HepG2 (cell line): Measurements from ENCODE around the gene SOX4. TPM values are rescaled to one million over a fixed set of nuclear protein-coding genes. Genes with fewer than 3 reads are reported as not detected.

Experiments used
- AKAP8 ChIP-seq: sonication (generic); formaldehyde crosslinking; IDR thresholded peaks from 2 replicates; pipeline ENCODE4 v1.5.1; 2020; ENCODE audit warnings: mild to moderate bottlenecking, missing genetic modification reagents
- ARID3A ChIP-seq: IDR thresholded peaks from 2 replicates; pipeline ENCODE4 v1.6.1; 2012; ENCODE audit warnings: low read depth, low read length, improper control_type of control experiment
- FOXJ3 ChIP-seq: sonication (generic); formaldehyde crosslinking; IDR thresholded peaks from 2 replicates; pipeline ENCODE4 v1.4.0; 2020; ENCODE audit warnings: missing genetic modification reagents, mild to moderate bottlenecking, borderline replicate concordance
- KDM4B ChIP-seq: sonication (generic); formaldehyde crosslinking; IDR thresholded peaks from 2 replicates; pipeline ENCODE4 v1.4.0; 2020; ENCODE audit warnings: missing genetic modification reagents
- MXD4 ChIP-seq: IDR thresholded peaks from 2 replicates; pipeline ENCODE4 v1.6.1; 2016; ENCODE audit warnings: mild to moderate bottlenecking, missing biosample characterization, missing genetic modification reagents
- SMYD3 ChIP-seq: sonication (generic); formaldehyde crosslinking; IDR thresholded peaks from 2 replicates; pipeline ENCODE4 v1.8.1; 2023; ENCODE audit warnings: mild to moderate bottlenecking, missing genetic modification reagents
- TERF1 ChIP-seq: sonication (generic); formaldehyde crosslinking; IDR thresholded peaks from 2 replicates; pipeline ENCODE4 v1.8.0; 2022; ENCODE audit warnings: mild to moderate bottlenecking, missing genetic modification reagents, moderate library complexity
- ZMAT3 ChIP-seq: sonication (generic); formaldehyde crosslinking; conservative IDR thresholded peaks from 2 replicates; pipeline ENCODE4 v1.7.0; 2021; ENCODE audit warnings: missing genetic modification reagents
- ZNF121 ChIP-seq: sonication (generic); formaldehyde crosslinking; IDR thresholded peaks from 2 replicates; pipeline ENCODE4 v1.5.0; 2020; ENCODE audit warnings: mild to moderate bottlenecking, missing genetic modification reagents
- ZNF18 ChIP-seq: sonication (generic); formaldehyde crosslinking; IDR thresholded peaks from 2 replicates; pipeline ENCODE4 v1.8.0; 2022; ENCODE audit warnings: mild to moderate bottlenecking, missing genetic modification reagents; ENCODE audit not compliant: insufficient replicate concordance
- ZNF496 ChIP-seq: sonication (generic); formaldehyde crosslinking; IDR thresholded peaks from 2 replicates; pipeline ENCODE4 v1.8.1; 2023; ENCODE audit warnings: mild to moderate bottlenecking, moderate library complexity, missing genetic modification reagents; ENCODE audit not compliant: insufficient replicate concordance
- ZNF550 ChIP-seq: sonication (generic); formaldehyde crosslinking; IDR thresholded peaks from 2 replicates; pipeline ENCODE4 v1.4.0; 2020; ENCODE audit warnings: mild to moderate bottlenecking, missing genetic modification reagents, borderline replicate concordance
- ZNF564 ChIP-seq: sonication (generic); formaldehyde crosslinking; IDR thresholded peaks from 2 replicates; pipeline ENCODE4 v1.8.1; 2023; ENCODE audit warnings: mild to moderate bottlenecking, missing genetic modification reagents
- polyA plus RNA-seq, 8 experiments: library from polyadenylated mRNA; depleted of rRNA in 3 of 8; stranded (reverse) in 7 of 8; unstranded in 1 of 8; fragments of >200 nt; fragmentation: Illumina TruSeq in 4 of 8; extraction: Trizol in 4 of 8; gene quantifications; 2 replicates each; pipeline versions ENCODE4 v1.2.1 to v1.2.3, GENCODE V29; 2011 to 2016; ENCODE audit warnings: low read depth in 4 of 8, missing spikeins in 1 of 8, mixed read lengths in 1 of 8; ENCODE audit not compliant: insufficient read depth in 1 of 8
- total RNA-seq, 5 experiments: library from RNA; depleted of rRNA; stranded (reverse); fragments of >200 nt; fragmentation: Illumina TruSeq; extraction: Trizol; gene quantifications; 2 replicates each; pipeline ENCODE4 v1.2.3, GENCODE V29; 2016; ENCODE audit warnings: low read depth in 1 of 5
- TF ChIP-seq, protein P1 (sequence below): IDR thresholded peaks from 2 replicates; pipeline ENCODE4 v1.6.1; 2016
- TF ChIP-seq, protein P2 (sequence below): IDR thresholded peaks from 2 replicates; pipeline ENCODE4 v1.4.0; 2020; ENCODE audit warnings: mild to moderate bottlenecking, missing genetic modification reagents
- TF ChIP-seq, protein P3 (sequence below): sonication (generic); formaldehyde crosslinking; IDR thresholded peaks from 2 replicates; pipeline ENCODE4 v1.4.0; 2020; ENCODE audit warnings: mild to moderate bottlenecking, missing genetic modification reagents

SOX4 gene
- total and polyA plus RNA-seq, 2 of the 13 experiments (the other 11 are each of a cell fraction or from before 2014, with no cell fraction given), result 2.6 to 3.4 TPM

GRCh38 chr6:21594416-21595281, 1.1 kb downstream of the SOX4 start (continued):
- no peak for TF ChIP-seq FOXJ3 (CRISPR knock-in tag)
- TF ChIP-seq ZNF550 (CRISPR knock-in tag), result 0 out of 2 replicates have a peak, but pooled peaks have one; percentile 39
- no peak for TF ChIP-seq ZNF121 (CRISPR knock-in tag)
- no peak for TF ChIP-seq TERF1 (CRISPR knock-in tag)
- TF ChIP-seq ZNF564 (CRISPR knock-in tag), result no peak
- no peak for TF ChIP-seq ZNF496 (CRISPR knock-in tag)
- TF ChIP-seq, protein P1, sequence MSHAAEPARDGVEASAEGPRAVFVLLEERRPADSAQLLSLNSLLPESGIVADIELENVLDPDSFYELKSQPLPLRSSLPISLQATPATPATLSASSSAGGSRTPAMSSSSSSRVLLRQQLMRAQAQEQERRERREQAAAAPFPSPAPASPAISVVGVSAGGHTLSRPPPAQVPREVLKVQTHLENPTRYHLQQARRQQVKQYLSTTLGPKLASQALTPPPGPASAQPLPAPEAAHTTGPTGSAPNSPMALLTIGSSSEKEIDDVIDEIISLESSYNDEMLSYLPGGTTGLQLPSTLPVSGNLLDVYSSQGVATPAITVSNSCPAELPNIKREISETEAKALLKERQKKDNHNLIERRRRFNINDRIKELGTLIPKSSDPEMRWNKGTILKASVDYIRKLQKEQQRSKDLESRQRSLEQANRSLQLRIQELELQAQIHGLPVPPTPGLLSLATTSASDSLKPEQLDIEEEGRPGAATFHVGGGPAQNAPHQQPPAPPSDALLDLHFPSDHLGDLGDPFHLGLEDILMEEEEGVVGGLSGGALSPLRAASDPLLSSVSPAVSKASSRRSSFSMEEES, result no peak
- no peak for TF ChIP-seq ZNF18 (CRISPR knock-in tag)
- TF ChIP-seq SMYD3 (CRISPR knock-in tag), result no peak
- TF ChIP-seq, protein P2, sequence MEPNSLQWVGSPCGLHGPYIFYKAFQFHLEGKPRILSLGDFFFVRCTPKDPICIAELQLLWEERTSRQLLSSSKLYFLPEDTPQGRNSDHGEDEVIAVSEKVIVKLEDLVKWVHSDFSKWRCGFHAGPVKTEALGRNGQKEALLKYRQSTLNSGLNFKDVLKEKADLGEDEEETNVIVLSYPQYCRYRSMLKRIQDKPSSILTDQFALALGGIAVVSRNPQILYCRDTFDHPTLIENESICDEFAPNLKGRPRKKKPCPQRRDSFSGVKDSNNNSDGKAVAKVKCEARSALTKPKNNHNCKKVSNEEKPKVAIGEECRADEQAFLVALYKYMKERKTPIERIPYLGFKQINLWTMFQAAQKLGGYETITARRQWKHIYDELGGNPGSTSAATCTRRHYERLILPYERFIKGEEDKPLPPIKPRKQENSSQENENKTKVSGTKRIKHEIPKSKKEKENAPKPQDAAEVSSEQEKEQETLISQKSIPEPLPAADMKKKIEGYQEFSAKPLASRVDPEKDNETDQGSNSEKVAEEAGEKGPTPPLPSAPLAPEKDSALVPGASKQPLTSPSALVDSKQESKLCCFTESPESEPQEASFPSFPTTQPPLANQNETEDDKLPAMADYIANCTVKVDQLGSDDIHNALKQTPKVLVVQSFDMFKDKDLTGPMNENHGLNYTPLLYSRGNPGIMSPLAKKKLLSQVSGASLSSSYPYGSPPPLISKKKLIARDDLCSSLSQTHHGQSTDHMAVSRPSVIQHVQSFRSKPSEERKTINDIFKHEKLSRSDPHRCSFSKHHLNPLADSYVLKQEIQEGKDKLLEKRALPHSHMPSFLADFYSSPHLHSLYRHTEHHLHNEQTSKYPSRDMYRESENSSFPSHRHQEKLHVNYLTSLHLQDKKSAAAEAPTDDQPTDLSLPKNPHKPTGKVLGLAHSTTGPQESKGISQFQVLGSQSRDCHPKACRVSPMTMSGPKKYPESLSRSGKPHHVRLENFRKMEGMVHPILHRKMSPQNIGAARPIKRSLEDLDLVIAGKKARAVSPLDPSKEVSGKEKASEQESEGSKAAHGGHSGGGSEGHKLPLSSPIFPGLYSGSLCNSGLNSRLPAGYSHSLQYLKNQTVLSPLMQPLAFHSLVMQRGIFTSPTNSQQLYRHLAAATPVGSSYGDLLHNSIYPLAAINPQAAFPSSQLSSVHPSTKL, result peak; percentile 22; the same call in 1 of the 2 replicates
- TF ChIP-seq ZMAT3 (CRISPR knock-in tag), result peak; percentile 30; the same call in 1 of the 2 replicates
- peak; percentile 29; the same call in 1 of the 2 replicates for TF ChIP-seq KDM4B (CRISPR knock-in tag)
- TF ChIP-seq AKAP8, result no peak
- TF ChIP-seq, protein P3, sequence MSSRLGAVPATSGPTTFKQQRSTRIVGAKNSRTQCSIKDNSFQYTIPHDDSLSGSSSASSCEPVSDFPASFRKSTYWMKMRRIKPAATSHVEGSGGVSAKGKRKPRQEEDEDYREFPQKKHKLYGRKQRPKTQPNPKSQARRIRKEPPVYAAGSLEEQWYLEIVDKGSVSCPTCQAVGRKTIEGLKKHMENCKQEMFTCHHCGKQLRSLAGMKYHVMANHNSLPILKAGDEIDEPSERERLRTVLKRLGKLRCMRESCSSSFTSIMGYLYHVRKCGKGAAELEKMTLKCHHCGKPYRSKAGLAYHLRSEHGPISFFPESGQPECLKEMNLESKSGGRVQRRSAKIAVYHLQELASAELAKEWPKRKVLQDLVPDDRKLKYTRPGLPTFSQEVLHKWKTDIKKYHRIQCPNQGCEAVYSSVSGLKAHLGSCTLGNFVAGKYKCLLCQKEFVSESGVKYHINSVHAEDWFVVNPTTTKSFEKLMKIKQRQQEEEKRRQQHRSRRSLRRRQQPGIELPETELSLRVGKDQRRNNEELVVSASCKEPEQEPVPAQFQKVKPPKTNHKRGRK (CRISPR knock-in tag), result no peak
- no peak for TF ChIP-seq MXD4 (CRISPR knock-in tag)
- TF ChIP-seq ARID3A, result no peak
